Measurements from ENCODE around the gene TSHZ2. TPM values are rescaled to one million over a fixed set of nuclear protein-coding genes. Genes with fewer than 3 reads are reported as not detected.

The TSHZ2 gene
- total and polyA plus RNA-seq, 2 of the 4 experiments (the other 2 are of a cell fraction), result under 0.01 to 0.02 TPM

GRCh38 chr20:53263554-53264438 is 291.6 kb downstream of the TSHZ2 start:
- in situ Hi-C loops (cut with MboI; ENCODE audit: low sequenced_read_pairs), result no loop called here
- H4K8ac ChIP-seq (ENCODE audit: low read depth in 2 of 2, low read length in 2 of 2), result no peak overlapping the region
- H2BK15ac ChIP-seq (ENCODE audit: low read depth, low read length), result no peak overlapping the region
- no peak overlapping the region for H2AK9ac ChIP-seq (replicated peaks; ENCODE audit: low read depth, low read length, poor library complexity)
- no peak overlapping the region for H4K5ac ChIP-seq (ENCODE audit: low read depth, low read length)
- ChIA-PET CTCF (no interaction called here), POLR2A (ENCODE audit: unreplicated experiment) (no interaction called here)
- no peaks in the 10 kb centered on the region for H3K27me3 ChIP-seq (ENCODE audit: control insufficient read depth, insufficient read depth, low read length)
- H4K91ac ChIP-seq (ENCODE audit: insufficient read depth, low read depth, low read length), result no peak overlapping the region
- H3K56ac ChIP-seq (ENCODE audit: extremely low read depth, insufficient read depth, low read length), result no peak overlapping the region
- H3K4me2 ChIP-seq (ENCODE audit: low read depth, low read length), result no peak overlapping the region
- BruUV-seq (replicated peaks), result no TSS peak
- no peak overlapping the region for H2BK120ac ChIP-seq (ENCODE audit: low read depth, low read length)
- no peak overlapping the region for H2AFZ ChIP-seq (replicated peaks; ENCODE audit: low read length, poor library complexity)
- intact Hi-C loops (cut with micrococcal nuclease), result no loop called here
- no peaks in the 10 kb centered on the region for H3K36me3 ChIP-seq (ENCODE audit: control insufficient read depth, insufficient read depth, low read length)
- H3K18ac ChIP-seq (ENCODE audit: low read depth, low read length), result no peak overlapping the region
- no peaks in the 10 kb centered on the region for H3K4me1 ChIP-seq (ENCODE audit: control insufficient read depth, insufficient read depth, low read length)
- no peak overlapping the region for H2BK20ac ChIP-seq (ENCODE audit: low read depth, low read length)
- no peak overlapping the region for H2AK5ac ChIP-seq (ENCODE audit: low read depth, low read length)
- ATAC-seq (ENCODE audit: low read depth) (no peak), DNase-seq (no peak)
- no peak overlapping the region for H3K4me3 ChIP-seq (ENCODE audit: insufficient read depth, low read depth, low read length)
- H3K9me3 ChIP-seq (ENCODE audit: control insufficient read depth, insufficient read depth, low read length), result no peaks in the 10 kb centered on the region
- no peak overlapping the region for H3K9ac ChIP-seq (ENCODE audit: low read depth, low read length)
- dilution Hi-C loops (cut with HindIII; ENCODE audit: low sequenced_read_pairs, unreplicated experiment), result no loop called here
- TF ChIP-seq USF2 (IDR thresholded peaks at IDR 0.05; ENCODE audit: low read depth, low read length), result no peak
- no peak for TF ChIP-seq MAZ (IDR thresholded peaks at IDR 0.05; ENCODE audit: borderline replicate concordance, low read depth, low read length)
- no peak overlapping the region for H3K14ac ChIP-seq (replicated peaks; ENCODE audit: low read depth, low read length)
- H2BK5ac ChIP-seq (ENCODE audit: low read depth, low read length, poor library complexity, severe bottlenecking), result no peak overlapping the region
- H3K27ac ChIP-seq (ENCODE audit: insufficient read depth, low read length), result no peak overlapping the region
- H3K79me1 ChIP-seq (ENCODE audit: low read depth in 1 of 2, low read length in 2 of 2), result no peaks in the 10 kb centered on the region
- 44% methylated on average over 1 of the region's 8 CpGs; no CpG with 5 or more reads in 1 of the 2 experiments for WGBS, 2 experiments (ENCODE audit: extremely low coverage in 2 of 2, insufficient read length in 1 of 2)
- no peak overlapping the region for H3K4ac ChIP-seq (ENCODE audit: low read depth, low read length)
- no peaks in the 10 kb centered on the region for H4K20me1 ChIP-seq (ENCODE audit: insufficient read depth, low read length)
- H3K23ac ChIP-seq (ENCODE audit: low read depth, low read length), result no peak overlapping the region
- H3K9me1 ChIP-seq (ENCODE audit: insufficient read depth, low read length), result no peaks in the 10 kb centered on the region

Data from IMR-90 (cell line).